ENCODE results near the gene DOK6. TPM values are rescaled to one million over a fixed set of nuclear protein-coding genes. Genes with fewer than 3 reads are reported as not detected.

The DOK6 gene
- 0.35 and 0.42 TPM in 2 replicates for total RNA-seq (2014; rRNA removed; shearing (Covaris generic))
- polyA plus RNA-seq (2016; fragmentation: Nextera tagmentation; extraction: Ambion mirVana) = 0.21 and 0.29 TPM in 2 replicates
- long read RNA-seq = 0 reads

DNA sequence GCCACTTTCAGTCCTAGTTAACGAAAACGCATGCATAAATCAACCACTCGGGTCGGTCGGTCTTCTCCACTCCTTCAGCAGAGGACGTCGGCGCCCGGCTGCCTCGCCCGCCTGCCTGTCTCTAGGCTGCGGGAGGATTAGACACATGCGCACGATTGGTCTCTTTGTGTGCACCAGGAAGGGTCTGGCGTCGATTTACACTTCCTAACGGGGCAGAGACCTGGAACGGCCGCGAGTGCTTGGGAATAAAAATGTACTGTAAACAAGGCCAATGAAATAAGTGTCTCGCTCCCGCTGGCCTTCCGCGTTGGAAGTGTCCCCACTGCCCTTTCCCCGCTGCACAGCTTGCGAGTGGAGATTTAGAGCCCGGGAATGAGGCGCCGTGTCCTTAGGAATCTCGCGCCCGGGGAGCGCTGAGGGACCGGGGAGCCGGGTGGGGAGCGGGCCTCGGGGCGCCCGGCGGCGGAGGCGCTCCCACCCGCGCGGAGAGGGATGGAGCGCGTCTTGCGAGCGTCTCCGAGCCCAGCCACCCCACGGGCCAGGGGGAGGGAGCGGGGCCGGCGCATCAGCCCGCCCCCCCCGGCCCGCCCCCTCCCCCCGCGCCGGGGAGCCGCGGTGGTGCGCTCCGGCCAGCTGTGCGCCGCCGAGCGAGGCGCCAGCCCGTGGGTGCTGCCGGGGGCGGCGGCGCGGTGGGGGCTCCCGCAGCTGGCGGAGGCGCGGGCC is at the start of gene DOK6:
DOK6 (plus strand) TSS at position 636 of the 723 bp plus-strand sequence.
- no peaks in the 10 kb centered on the region for H4K20me1 ChIP-seq (replicated peaks; ENCODE audit: insufficient read depth)
- peaks cover 55% of the 10 kb centered on the region for H3K27me3 ChIP-seq (ENCODE audit: insufficient read depth)
- peak within 1 kb of the TSS; percentile 95 for H2AFZ ChIP-seq
- DNase-seq (ENCODE audit: low spot score) (peak; percentile 80), ATAC-seq (peak; percentile 66)
- Mint-ChIP-seq H3K9me3 (no peaks in the 10 kb centered on the region; the same call in 2 of the 3 replicates), H3K4me1 (peaks cover 33% of the 10 kb centered on the region), H3K27ac (no peak within 1 kb of the TSS), H3K36me3 (ENCODE audit: low read depth) (no peaks in the 10 kb centered on the region; the same call in 2 of the 3 replicates), H3K27me3 (ENCODE audit: insufficient read depth, low read depth, poor library complexity) (peaks cover 32% of the 10 kb centered on the region), H3K4me3 (peak within 1 kb of the TSS; percentile 83)
- no peaks in the 10 kb centered on the region for H3K9me2 ChIP-seq (ENCODE audit: insufficient read depth)
- H3K27ac ChIP-seq (ENCODE audit: low read depth) = no peak within 1 kb of the TSS
- no peaks in the 10 kb centered on the region for H3K36me3 ChIP-seq (ENCODE audit: insufficient read depth)
- H3K79me2 ChIP-seq (replicated peaks; ENCODE audit: insufficient read depth) = no peaks in the 10 kb centered on the region
- no peaks in the 10 kb centered on the region for H3F3A ChIP-seq (replicated peaks; ENCODE audit: low read depth)
- TF ChIP-seq CREB1 (CRISPR knock-in tag; IDR thresholded peaks at IDR 0.05; ENCODE audit: low read depth) (no peak), EZH2 (IDR thresholded peaks at IDR 0.05; ENCODE audit: low read depth, unreplicated experiment) (peak; percentile 41)
- H3K4me2 ChIP-seq = peak within 1 kb of the TSS; percentile 88
- H3K4me1 ChIP-seq (ENCODE audit: insufficient read depth) = peaks cover 33% of the 10 kb centered on the region
- H3K4me3 ChIP-seq = peak within 1 kb of the TSS; percentile 75

DNA sequence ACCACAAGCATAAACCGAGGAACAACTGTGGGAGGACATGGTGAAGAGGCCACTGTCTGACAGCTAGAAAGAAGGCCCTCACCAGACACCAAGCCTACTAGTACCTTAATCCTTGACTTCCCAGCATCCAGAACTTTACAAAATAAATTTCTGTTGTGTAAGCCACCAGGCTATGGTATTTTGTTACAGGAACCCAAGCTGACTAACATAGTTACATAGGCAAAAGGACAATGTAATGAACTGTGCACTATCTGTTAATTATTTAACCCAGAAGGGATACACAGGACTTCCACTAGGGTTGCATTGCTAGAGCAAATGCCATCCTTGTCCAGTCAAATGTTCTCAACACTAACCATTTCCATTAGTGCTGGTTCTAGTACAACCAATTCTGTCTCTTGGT is 47.7 kb upstream of the DOK6 start:
- Histone ChIP-seq H3K9me2 (ENCODE audit: insufficient read depth) (no peaks in the 10 kb centered on the region), H3K27me3 (ENCODE audit: insufficient read depth) (no peaks in the 10 kb centered on the region), H3K27ac (ENCODE audit: low read depth) (no peak overlapping the region), H3K79me2 (replicated peaks; ENCODE audit: insufficient read depth) (no peaks in the 10 kb centered on the region), H2AFZ (no peak overlapping the region), H4K20me1 (replicated peaks; ENCODE audit: insufficient read depth) (no peaks in the 10 kb centered on the region), H3K4me2 (no peak overlapping the region), H3K36me3 (ENCODE audit: insufficient read depth) (no peaks in the 10 kb centered on the region), H3K4me1 (ENCODE audit: insufficient read depth) (no peaks in the 10 kb centered on the region), H3K4me3 (no peak overlapping the region), H3F3A (replicated peaks; ENCODE audit: low read depth) (no peaks in the 10 kb centered on the region)
- ATAC-seq (no peak), DNase-seq (ENCODE audit: low spot score) (no peak)
- Mint-ChIP-seq H3K9me3 (peaks cover 2% of the 10 kb centered on the region; the same call in 2 of the 3 replicates), H3K36me3 (ENCODE audit: low read depth) (no peaks in the 10 kb centered on the region), H3K4me3 (no peak overlapping the region), H3K27me3 (ENCODE audit: insufficient read depth, low read depth, poor library complexity) (no peaks in the 10 kb centered on the region), H3K27ac (no peak overlapping the region), H3K4me1 (no peaks in the 10 kb centered on the region)
- TF ChIP-seq STAT1 (IDR thresholded peaks at IDR 0.05; ENCODE audit: unreplicated experiment) = no peak

DNA sequence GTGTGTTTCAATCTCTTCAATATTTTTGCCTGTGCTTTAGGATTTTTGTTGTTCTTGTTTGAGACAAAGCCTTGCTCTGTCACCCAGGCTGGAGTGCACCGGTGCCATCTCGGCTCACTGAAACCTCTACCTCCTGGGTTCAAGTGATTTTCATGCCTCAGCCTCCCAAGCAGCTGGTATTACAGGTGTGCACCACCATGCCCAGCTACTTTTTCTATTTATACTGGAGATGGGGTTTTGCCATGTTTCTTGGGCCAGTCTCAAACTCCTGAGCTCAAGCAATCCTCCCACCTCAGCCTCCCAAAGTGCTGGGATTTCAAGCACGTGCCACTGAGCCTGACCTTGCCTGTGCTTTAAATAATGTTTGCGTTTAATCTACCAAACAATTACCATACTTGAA is 43.1 kb upstream of the DOK6 start:
- no peak overlapping the region for H3K4me3 ChIP-seq
- no peaks in the 10 kb centered on the region for H3F3A ChIP-seq (replicated peaks; ENCODE audit: low read depth)
- H3K4me3 Mint-ChIP-seq = no peak overlapping the region
- no peak overlapping the region for H3K4me2 ChIP-seq
- no peak for DNase-seq (ENCODE audit: low spot score)
- no peak for TF ChIP-seq EZH2 (IDR thresholded peaks at IDR 0.05; ENCODE audit: low read depth, unreplicated experiment)
- no peak for TF ChIP-seq NANOG (IDR thresholded peaks at IDR 0.05; ENCODE audit: borderline replicate concordance)
- no peak for TF ChIP-seq ZNF331 (CRISPR knock-in tag; IDR thresholded peaks at IDR 0.05; ENCODE audit: low read depth)
- TF ChIP-seq, protein P1, sequence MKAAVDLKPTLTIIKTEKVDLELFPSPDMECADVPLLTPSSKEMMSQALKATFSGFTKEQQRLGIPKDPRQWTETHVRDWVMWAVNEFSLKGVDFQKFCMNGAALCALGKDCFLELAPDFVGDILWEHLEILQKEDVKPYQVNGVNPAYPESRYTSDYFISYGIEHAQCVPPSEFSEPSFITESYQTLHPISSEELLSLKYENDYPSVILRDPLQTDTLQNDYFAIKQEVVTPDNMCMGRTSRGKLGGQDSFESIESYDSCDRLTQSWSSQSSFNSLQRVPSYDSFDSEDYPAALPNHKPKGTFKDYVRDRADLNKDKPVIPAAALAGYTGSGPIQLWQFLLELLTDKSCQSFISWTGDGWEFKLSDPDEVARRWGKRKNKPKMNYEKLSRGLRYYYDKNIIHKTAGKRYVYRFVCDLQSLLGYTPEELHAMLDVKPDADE (IDR thresholded peaks at IDR 0.05) = no peak
- TF ChIP-seq STAT1 (IDR thresholded peaks at IDR 0.05; ENCODE audit: unreplicated experiment) = no peak
- H3K9me2 ChIP-seq (ENCODE audit: insufficient read depth) = no peaks in the 10 kb centered on the region
- no peaks in the 10 kb centered on the region for H3K4me1 ChIP-seq (ENCODE audit: insufficient read depth)
- H3K27ac Mint-ChIP-seq = no peak overlapping the region
- H3K79me2 ChIP-seq (replicated peaks; ENCODE audit: insufficient read depth) = no peaks in the 10 kb centered on the region
- no peak overlapping the region for H2AFZ ChIP-seq
- H3K36me3 ChIP-seq (ENCODE audit: insufficient read depth) = no peaks in the 10 kb centered on the region
- H3K27ac ChIP-seq (ENCODE audit: low read depth) = no peak overlapping the region
- no peak for ATAC-seq
- H3K9me3 Mint-ChIP-seq = peaks cover 35% of the 10 kb centered on the region
- H3K27me3 Mint-ChIP-seq (ENCODE audit: insufficient read depth, low read depth, poor library complexity) = peaks cover 2% of the 10 kb centered on the region
- peaks cover 14% of the 10 kb centered on the region for H3K36me3 Mint-ChIP-seq (ENCODE audit: low read depth)
- H4K20me1 ChIP-seq (replicated peaks; ENCODE audit: insufficient read depth) = no peaks in the 10 kb centered on the region
- H3K4me1 Mint-ChIP-seq = no peaks in the 10 kb centered on the region
- H3K27me3 ChIP-seq (ENCODE audit: insufficient read depth) = no peaks in the 10 kb centered on the region
